GM19324 (cell line): Measurements from ENCODE around the gene SCYL1.

Experiments
- ATAC-seq: cut with Tn5 transposase; IDR thresholded peaks from one replicate; pipeline ENCODE4 v1.9.1; 2021; ENCODE audit warnings: mild to moderate bottlenecking, moderate library complexity; ENCODE audit not compliant: unreplicated experiment, low FRiP score

Gene SCYL1

GRCh38 chr11:65524741-65525545, at the start of gene SCYL1:
Gene SCYL1, plus strand, starts transcription at chr11:65525083. Its CDS starts 71 bp downstream, at chr11:65525154.
- peak; percentile 63 for ATAC-seq

- no peak for ATAC-seq
Observed at GRCh38 chr11:65476632-65477148, 48.2 kb upstream of the SCYL1 start.

GRCh38 chr11:65477149-65477965, 47.5 kb upstream of the SCYL1 start:
- peak; percentile 92 for ATAC-seq

- no peak for ATAC-seq
Observed at GRCh38 chr11:65478388-65479183, 46.3 kb upstream of the SCYL1 start.

- no peak for ATAC-seq
Observed at GRCh38 chr11:65479184-65480145, 45.4 kb upstream of the SCYL1 start.

- no peak for ATAC-seq
Observed at GRCh38 chr11:65482306-65482850, 42.5 kb upstream of the SCYL1 start.

GRCh38 chr11:65485920-65486219, 39.0 kb upstream of the SCYL1 start:
- ATAC-seq = no peak

GRCh38 chr11:65486570-65487466, 38.1 kb upstream of the SCYL1 start:
- no peak for ATAC-seq

- ATAC-seq = no peak
Observed at GRCh38 chr11:65487467-65488272, 37.2 kb upstream of the SCYL1 start.

GRCh38 chr11:65488273-65489034, 36.4 kb upstream of the SCYL1 start:
- ATAC-seq = no peak

GRCh38 chr11:65489035-65489705, 35.7 kb upstream of the SCYL1 start:
- ATAC-seq = no peak

- no peak for ATAC-seq
Observed at GRCh38 chr11:65489706-65490320, 35.1 kb upstream of the SCYL1 start.

- ATAC-seq = no peak
Observed at GRCh38 chr11:65491163-65491465, 33.8 kb upstream of the SCYL1 start.

- ATAC-seq = no peak
Observed at GRCh38 chr11:65491614-65492386, 33.1 kb upstream of the SCYL1 start.

GRCh38 chr11:65492387-65492636, 32.6 kb upstream of the SCYL1 start:
- ATAC-seq = no peak
